GM21447 (cell line): ENCODE measurements around the gene EVI5L.
"Not testable (repeated sequence)": the region's sequence is repeated elsewhere in the genome, so short reads cannot be mapped to it uniquely, and the experiment has no call there.

Experiments used
- ATAC-seq: cut with Tn5 transposase; IDR thresholded peaks from one replicate; pipeline ENCODE4 v1.9.1; 2021; ENCODE audit not compliant: unreplicated experiment

Gene EVI5L

GRCh38 chr19:7871437-7872305, 41.7 kb downstream of the EVI5L start:
- no peak for ATAC-seq

GRCh38 chr19:7872306-7873204, 42.5 kb downstream of the EVI5L start:
- no peak for ATAC-seq

- ATAC-seq = no peak
Measured at GRCh38 chr19:7873304-7874075, 43.5 kb downstream of the EVI5L start.

- ATAC-seq = no peak
Measured at GRCh38 chr19:7874076-7874896, 44.3 kb downstream of the EVI5L start, which contains the start of gene PRR36. PRR36 (minus strand) TSS chr19:7874390; CDS start chr19:7873689, 701 bp downstream.

- no peak for ATAC-seq
Measured at GRCh38 chr19:7874897-7875273, 44.9 kb downstream of the EVI5L start.

GRCh38 chr19:7877249-7877836, 47.3 kb downstream of the EVI5L start:
- no peak for ATAC-seq

- no peak for ATAC-seq
Measured at GRCh38 chr19:7879111-7879807, 49.2 kb downstream of the EVI5L start.

- ATAC-seq = no peak
Measured at GRCh38 chr19:7879836-7880235, 49.8 kb downstream of the EVI5L start.

- no peak for ATAC-seq
Measured at GRCh38 chr19:7881910-7882309, 51.9 kb downstream of the EVI5L start.

GRCh38 chr19:7883105-7883504, 53.1 kb downstream of the EVI5L start:
- no peak for ATAC-seq

GRCh38 chr19:7883796-7884570, 54.0 kb downstream of the EVI5L start:
- no peak for ATAC-seq

GRCh38 chr19:7885818-7886217, 55.8 kb downstream of the EVI5L start:
- no peak for ATAC-seq

- no peak for ATAC-seq
Measured at GRCh38 chr19:7887408-7888144, 57.6 kb downstream of the EVI5L start.

GRCh38 chr19:7888145-7888825, 58.3 kb downstream of the EVI5L start, which contains the start of gene LRRC8E:
LRRC8E (plus strand) TSS chr19:7888510; CDS start chr19:7895604, 7,094 bp downstream.
- ATAC-seq = no peak

- ATAC-seq = no peak
Measured at GRCh38 chr19:7888826-7889217, 58.8 kb downstream of the EVI5L start.

GRCh38 chr19:7893362-7894101, 63.5 kb downstream of the EVI5L start:
- not testable (repeated sequence) for ATAC-seq
